ENCODE results near the gene TMPRSS6. TPM values are rescaled to one million over a fixed set of nuclear protein-coding genes. Genes with fewer than 3 reads are reported as not detected.

TMPRSS6 gene
- polyA plus RNA-seq (ENCODE audit: insufficient read length in 3 of 3), result under 1 TPM; 0.24 to 0.53 (median 0.44) TPM
- long read RNA-seq, donor 1, result 0 reads
- long read RNA-seq, donor 2, result 0 reads
- long read RNA-seq, donor 3, result 0 reads
- long read RNA-seq, donor 4, result 0 reads
- long read RNA-seq, donor 5, result 0 reads
- long read RNA-seq, donor 6, result 0 reads
- long read RNA-seq, donor 7, result 0 reads
- long read RNA-seq, donor 8, result 0 reads
- long read RNA-seq, donor 9, result 0 reads
- long read RNA-seq, donor 10, result 0 reads
- long read RNA-seq, donor 11, result 0 reads
- long read RNA-seq, donor 12, result 0 reads
- long read RNA-seq, donor 13, result 0 reads
- long read RNA-seq, donor 14, result 0 reads
- long read RNA-seq, donor 15, result 0 reads
- long read RNA-seq, donor 16, result 0 reads

DNA sequence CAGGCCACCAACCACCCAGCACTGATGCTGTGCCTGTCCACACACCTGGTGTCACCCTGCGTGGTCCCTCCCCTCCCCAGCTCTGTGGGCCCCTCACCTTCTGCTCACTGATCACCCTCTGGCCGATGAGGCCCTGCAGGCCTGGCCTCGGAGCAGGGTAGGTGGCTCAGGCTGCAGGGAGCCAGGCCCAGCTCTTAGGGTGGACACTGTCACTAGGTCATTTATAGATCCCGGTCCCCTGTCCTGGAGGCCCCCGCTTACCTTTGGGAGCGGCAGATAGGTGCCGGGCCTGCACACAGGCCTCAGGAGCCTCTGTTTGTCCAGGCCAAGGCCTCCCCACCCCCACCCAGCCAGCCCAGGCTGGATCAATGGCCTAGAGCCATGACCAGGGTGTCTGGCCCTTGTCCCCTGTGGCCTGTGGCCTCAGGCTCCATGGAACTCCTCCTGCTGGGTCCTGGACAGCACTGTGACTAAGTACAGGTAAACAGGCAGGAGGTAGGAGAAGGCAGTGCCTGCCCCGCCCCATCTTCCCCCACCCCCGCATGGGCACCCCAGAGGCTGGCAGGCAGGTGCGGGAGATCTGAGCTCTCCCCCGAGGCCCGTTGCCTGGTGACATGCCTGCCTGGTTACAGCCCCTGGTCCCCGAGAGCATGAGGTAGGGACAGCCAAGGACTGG, at the start of gene TMPRSS6:
Gene TMPRSS6 (minus strand): TSS at position 472 of the 676 bp plus-strand sequence. CDS start 6,296 bp downstream, outside the sequence.
- DNase-seq, result no peak

DNA sequence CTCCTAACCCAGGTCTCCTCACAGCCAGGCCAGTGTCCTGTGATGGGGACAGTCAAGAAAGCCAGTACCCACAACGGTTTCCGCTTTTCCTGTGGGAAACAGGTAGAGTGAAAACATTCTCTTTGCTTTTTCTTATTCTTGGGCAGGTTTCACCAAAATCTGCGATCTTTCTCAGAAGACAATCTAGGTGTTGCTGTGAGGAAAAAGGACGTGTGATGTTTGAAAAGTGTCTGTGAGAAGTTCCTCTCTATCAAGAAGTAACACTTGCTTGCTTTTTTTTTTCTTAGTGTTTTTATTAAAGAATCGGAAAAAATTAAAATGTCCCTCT, 49.4 kb upstream of the TMPRSS6 start:
- DNase-seq, result no peak

DNA sequence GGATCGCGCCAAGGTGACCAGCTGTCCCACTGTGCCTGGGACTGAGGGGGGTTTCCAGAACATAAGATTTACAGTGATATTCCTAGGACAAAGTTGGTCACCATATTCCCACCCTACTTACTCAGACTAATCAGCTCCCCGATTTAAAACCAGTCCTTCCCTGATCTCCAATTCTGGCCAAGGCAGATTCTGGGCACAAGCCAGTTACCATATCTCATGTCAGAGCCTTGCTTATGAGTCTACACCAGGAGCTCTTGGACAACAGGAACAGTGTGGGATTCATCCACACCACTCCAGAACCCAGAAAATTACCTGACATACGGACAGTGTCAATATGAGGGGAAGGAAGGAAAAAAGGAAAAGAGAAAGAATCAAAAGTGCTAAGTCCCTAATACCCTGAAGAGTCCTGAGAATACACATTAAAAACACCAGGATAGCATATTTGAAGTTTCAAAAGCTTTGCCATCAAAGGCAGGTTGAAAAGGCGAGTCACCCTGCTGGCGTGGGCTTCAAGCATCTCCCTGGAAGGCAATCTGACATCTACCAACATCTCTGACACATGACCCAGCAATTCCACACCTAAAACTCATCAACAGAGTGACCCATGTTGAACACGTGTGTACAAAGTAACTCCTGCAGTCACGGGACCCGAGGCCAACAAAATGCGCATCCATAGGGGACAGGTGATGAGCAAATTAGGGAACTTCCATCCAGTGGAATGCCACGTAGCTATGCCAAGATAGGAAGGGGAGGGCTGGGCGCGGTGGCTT, 48.2 kb upstream of the TMPRSS6 start:
- no peak for DNase-seq

DNA sequence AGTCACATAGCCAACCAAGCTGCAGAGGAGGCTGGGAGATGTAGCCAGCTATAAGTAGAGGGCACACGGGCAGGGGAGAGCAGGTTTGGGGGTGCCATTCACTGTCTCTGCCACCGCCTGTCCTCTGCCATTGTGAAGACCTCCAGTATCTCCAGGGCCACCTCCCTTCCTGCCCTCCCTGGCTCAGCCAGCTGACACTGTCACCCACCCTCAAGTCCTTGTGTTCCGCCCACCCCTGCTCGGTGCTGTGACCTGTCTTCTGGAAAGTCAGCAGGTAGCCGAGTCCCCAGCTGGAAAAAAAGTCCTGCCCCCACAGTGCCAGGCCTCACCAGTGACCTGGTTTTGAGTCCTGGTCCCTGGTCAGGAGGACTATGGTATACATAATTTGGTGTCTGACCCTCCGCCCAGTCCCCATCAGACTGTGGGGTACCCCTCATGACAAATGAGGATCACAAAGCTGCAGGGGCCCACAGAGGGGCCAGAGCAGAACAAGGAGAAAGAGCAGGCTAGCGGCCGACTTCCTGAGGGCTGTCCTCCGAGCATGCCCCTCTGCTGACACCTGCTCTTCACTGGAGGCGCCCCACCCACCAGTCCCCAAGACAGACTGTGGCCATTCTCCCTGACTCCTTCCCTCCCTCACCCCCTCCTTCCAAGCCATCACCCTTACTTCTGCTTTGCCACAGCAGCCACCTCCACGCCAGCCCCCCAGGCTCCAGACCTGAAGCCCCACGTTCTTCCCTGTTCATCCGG, 47.3 kb upstream of the TMPRSS6 start:
- no peak for DNase-seq

DNA sequence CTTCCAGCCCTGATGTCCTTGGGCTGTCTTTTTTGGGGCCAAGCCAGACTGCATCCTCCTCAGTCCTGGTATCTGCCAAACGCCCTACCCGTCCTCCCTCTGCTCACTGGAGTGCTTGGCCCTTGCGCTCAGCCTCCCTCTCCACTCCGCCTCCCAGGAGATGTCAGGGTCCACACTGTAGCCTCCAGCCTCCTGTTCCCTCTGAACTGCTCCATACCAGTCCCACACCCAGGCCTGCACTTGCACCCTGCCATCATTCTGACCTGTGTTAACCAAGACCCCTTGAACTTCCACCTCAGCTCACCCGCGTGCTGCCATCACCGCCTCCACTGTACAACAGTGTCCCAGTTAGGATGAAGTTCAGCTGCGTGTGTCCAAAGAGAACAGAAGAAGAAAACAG, 46.5 kb upstream of the TMPRSS6 start:
- no peak for DNase-seq

DNA sequence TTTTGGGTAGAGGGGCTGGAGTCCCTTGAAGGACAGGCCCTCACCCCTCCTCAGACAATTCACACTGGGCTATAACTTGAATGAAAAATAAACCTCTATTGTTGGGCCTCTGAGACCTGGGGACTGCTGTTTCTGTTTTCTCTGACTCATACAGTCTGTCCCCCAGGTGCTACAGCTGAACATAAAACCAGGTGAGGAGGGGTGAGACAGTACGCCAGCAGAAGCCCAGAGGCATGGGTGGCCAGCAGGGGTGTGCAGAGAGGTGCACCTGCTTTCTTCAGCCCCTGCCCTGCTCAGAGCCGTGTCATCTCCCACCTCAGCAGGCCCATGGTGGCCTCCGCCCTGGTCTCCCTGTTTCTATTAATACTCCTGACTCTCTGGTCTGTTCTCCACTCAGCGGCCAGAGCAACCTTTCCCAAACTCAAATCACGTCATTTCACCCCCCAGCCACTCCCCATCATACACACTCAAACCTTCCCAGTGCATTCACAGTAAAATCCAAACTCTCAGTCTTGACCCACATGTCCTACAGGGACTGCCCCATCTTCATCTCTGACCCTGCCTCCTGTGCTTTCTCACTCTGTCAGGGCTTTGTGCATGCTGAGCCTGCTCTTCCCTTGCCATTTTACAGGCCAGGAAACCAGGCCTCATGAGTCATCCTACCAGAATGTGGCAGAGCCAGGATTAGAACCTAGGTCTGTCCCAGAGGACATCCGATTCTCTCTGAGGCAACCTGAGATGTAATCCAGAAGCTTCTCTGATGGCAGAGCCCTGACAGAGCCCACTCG, 45.6 kb upstream of the TMPRSS6 start:
- no peak for DNase-seq

DNA sequence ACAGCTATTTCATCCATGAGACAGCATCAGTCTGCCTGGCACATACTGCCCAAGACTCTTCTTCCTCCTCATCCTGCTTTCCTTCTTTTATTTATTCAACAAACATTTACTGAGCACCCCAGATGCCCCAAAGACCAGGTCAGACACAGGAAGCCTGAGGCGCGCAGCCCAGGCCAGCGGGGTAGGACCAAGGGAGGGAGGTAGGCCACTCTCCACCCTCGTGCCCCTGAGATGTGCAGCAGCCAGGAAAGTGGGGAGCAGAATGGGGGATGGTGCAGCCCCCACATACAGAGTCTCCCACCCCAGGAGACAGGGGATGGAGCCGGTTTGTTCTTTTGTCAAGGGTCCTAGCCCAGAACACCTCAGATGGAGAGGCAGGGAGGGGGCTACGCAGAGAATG, 44.4 kb upstream of the TMPRSS6 start:
- no peak for DNase-seq

DNA sequence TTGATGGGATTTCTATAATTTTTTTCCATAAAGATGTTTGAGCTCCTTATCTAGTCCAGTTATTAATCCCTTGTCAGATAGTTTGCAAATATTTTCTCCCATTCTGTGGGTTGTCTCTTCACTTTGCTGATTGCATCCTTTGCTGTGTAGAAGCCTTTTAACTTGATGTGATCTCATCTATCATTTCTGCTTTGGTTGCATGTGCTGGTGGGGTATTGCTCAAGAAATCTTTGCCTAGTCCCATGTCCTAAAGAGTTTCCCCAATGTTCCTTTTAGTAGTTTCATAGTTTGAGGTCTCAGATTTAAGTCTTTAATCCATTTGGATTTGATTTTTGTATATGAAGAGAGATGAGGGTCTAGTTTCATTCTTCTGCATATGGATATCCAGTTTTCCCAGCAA, 41.9 kb upstream of the TMPRSS6 start:
- no peak for DNase-seq

DNA sequence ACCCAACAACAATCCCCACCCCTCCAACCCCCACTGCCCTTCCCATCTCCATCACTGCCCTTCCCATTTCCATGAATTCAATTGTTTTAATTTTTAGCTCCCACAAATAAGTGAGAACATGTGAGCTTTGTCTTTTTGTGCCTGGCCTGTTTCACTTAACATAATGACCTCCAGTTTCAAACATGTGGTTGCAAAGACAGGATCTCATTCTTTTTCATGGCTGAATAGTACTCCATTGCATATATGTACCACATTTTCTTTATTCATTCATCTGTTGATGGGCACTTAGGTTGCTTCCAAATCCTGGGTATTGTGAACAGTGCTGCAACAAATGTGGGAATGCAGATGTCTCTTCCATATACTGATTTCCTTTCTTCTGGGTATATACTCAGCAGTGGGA, 41.2 kb upstream of the TMPRSS6 start:
- no peak for DNase-seq

DNA sequence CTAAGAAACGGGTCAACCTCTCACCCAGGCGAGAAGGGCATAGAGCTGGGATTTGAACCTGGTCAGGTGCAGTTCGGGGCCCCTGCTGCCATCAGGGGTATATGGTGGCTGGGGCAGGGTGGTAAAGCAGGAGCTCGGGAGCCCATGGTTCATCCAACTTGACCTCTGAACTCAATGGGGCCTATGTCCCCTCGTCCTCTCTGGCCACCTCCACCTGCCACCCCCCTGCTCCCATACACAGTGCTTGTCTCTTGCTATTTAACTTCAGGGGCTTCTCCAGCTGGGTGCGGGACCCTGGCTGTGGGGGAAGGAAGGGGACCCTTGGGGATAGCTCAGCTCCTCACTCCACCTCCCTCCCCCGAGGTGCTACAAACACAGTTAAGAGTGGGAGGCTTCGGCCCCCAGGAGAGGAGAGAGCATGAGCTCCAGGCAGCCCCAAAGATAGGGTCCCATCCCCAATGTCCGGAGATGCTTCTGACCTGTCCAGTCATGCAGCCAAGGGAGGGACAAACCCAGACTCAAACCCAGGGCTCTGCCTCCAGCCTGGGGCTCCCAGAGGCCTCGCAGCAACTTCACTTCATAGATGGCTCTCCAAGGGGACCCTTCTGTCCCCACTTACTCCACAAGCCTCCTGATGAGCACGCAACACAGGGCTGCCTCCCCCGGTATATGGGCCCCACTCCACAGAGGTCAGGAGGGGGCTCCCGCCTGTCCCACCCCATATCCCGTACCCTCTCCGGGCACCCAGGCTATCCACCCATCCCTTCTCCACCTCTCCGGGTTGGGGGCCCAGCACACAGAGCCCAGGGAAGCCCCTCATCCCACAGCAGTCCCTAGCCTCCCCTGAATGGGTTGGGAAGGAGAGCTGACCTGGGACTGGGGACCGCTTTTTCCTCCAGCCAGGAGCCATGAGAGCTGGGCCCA, 39.5 kb upstream of the TMPRSS6 start:
- no peak for DNase-seq

DNA sequence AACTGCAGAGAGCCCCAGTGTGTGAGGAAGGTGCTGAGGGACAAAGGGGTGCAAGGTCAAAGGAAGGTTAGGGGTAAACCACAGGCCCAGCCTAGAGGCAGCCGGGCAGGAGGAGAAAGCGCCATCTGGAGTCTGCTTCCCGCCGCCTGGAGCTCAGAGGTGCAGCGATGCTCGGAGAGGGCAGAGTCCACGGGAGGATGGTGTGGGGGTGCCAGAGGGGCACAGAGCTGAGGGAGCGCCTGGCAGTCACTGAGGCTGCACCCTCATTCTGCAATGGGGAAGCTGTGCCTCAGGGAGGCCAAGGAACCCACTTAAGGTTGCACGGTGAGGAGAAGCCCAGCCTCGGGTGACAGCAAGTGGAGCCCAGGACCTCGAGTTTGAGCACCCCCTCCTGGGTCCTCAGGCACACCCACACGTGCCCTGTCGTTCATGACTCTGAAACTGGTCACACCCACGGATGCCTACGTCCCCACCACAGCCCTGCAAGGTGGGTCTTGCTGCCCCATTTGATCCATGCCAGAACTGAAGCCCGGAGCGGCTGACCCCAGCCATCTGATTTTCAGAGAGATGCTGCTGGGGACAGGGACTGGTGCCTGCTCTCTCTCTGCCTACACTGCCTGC, 38.6 kb upstream of the TMPRSS6 start:
- no peak for DNase-seq

DNA sequence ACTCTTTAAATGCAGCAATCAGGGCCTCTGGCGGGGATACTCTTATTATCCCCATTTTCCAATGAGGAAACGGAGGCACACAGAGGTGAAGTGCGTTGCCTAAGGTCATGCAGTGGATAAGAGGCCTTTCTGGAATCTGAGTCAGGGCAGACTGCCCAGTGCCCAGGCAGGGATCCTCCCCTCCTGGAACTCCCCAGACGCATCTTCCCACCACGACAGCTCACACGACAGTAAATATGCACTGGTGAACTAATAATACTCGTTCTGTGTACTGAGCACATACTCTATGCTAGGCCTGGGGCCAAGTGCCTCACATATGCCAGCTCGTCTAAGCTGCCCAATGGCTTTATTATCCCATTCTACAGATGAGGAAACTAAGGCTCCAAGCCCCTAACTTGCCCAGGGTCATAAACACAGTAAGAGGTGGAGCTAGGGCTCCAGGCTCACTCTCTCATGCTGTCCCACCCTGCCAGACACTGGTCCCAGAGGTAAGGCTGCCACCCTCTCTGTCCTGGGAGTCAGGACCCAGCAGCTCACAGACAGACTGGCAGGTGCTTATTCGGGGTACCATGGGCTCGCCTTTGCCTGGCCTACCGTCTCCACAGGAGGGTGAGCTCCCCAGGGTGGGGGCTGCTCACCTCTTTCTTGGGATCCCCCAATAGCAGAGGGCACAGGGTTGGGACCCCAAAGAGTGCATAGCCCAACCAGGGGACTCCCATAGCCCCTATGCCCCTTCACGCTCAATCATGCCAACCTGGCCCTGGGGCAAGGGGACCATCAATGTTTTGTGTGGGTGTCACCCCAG, 37.9 kb upstream of the TMPRSS6 start:
- no peak for DNase-seq

DNA sequence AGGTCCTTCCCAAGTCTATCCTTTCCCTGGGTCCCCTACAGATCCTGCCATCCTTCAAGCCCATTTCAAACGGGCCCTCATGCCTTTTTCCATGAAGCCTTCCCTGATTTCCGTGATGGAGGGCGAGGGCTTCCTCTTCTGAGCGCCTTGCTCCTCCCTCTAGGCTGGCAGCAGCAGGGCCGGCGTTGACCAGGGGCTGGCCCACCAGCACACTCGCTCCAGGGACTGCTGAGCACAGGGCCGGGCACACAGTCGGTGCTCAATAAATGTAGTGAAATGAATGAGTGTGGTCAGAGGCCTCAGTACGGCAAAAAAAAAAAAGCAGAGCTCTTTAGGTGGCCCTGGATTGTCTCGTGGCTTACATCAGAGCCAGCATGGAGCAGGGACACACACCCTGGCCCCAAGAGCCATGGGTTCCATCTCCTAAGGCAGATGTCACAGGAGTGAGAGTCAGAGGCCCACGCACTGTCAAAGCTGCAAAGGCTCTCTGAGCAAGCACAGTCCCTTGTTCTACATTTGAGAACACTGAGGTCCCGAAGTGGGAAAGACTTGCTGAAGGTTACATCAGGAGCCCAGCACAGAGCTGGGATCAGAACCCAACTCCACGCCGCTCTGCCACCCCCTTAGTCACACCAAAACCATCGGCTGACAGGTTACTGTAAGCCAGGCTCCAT, 37.1 kb upstream of the TMPRSS6 start:
- DNase-seq, result no peak

DNA sequence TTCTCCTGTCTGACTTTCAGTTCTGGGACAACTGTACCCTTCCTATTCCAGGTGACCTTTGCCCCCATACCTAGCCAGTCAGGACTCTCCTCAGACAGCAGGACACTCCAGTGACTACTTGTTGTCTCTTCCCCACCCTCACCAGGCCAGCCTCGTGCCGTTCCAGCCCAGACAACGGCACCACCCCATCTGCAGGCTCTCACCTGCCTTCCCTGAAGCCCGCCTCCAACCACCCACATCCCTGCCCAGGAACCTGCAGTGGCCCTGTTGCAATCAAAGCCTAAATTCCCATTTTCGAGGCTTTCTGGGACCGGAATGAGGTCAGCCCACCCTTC, 36.5 kb upstream of the TMPRSS6 start:
- DNase-seq, result no peak

DNA sequence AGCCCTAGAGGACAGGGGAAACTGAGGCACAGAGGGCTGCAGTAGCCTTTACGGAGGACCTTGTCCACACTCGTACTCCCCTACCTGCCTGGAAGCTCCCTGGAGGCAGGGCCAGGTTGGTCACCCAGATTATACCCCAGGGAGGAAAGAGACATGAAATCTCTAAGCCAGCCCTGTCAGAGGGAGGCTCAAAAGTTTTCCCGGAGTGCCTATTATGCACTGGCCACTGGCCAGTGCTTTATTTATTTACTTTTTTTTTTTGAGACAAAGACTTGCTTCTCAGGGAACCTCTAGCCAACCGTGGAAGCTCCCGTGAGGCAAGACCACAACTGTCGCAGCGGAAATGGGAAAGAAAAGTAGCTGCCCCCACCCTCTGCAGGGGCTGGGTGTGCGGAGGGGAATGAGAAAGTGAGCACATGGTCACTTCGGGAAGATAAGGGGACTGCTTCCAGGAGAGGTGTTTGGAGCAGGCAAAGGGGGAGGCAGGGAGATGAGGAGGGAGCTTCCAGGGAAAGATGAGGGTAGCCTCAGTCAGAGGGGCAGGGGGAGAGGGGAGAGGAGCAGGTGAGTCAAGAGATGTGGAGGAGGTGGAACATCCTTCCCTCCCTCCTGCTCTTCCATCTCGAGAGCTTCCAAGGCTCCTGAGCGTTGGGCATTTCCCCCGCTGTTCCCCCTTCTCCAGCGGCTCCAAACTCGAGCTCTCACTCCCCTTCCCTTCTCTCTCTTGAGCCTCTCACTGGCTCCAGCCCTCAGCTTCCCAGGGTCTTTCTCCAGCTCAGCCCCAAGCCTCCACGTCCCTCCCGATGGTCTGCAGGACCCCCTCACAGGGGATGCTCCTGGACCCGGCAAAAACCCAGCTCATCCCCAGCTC, 35.9 kb upstream of the TMPRSS6 start:
- DNase-seq, result peak; percentile 40

DNA sequence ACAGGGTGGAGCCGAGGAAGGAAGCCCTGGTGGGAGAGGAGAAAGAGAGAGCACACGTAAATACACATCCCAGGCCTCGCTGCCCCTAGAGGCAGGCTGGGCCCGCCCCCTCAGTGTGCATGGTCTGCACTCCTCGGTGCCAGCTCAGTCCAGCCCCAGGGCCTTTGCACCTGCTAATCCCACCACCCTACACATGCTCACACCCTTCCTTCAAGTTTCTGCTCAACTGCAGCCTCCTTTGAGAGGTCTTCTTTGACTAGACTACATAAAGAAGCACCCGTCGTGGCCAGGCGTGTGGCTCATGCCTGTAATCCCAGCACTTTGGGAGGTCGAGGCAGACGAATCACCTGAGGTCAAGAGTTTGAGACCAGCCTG, 34.7 kb upstream of the TMPRSS6 start:
- DNase-seq, result no peak

DNA sequence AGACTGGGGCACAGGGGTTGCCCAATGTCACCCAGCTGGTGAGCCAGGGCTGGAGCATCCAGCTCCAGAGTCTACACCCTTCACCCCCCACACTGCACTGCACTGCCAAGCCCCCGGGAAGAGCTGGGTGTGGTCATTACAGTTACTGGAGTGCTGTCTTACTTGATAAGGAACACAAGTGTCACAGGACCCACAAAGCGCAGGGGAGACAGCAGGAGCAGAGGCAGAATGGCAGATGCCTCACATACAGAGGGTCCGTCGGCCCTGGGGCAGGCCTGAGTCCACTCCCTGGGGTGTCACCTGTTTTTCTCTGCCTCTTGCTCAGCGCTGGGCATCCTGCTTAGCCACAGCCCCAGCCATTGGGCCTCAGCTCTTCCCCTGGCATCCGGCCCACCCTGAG, 32.5 kb upstream of the TMPRSS6 start:
- no peak for DNase-seq

DNA sequence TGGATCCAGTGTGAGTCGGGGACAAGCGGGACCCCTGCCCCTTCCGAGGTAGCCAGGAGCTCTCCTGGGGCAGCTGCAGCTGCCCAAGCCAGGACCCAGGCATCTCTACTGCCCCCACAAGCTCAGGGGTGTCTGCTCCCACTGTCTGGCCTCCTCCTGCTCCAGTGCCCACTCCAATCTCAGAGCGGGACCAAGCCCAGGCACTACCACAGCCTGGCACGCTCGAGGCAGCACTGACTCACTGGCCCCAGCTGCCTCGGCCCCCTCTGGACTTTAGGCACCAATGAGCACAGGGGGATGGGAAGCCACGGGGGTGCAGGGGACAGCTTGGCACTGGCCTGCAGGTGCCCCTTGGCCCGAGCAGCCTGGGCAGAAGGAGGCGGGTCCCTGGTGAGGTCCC, 32.0 kb upstream of the TMPRSS6 start:
- no peak for DNase-seq
